NCI-H2196 treated with DMSO at 0.1 percent for 48 hours (cell line): ENCODE data around the gene OCIAD2.
"Not testable (repeated sequence)": the region's sequence is repeated elsewhere in the genome, so short reads cannot be mapped to it uniquely, and the experiment has no call there.

Source experiments
- DNase-seq: peaks from one replicate; lab custom pipeline; 2025; ENCODE audit not compliant: unreplicated experiment; lab: John Stamatoyannopoulos, UW

The OCIAD2 gene

DNA sequence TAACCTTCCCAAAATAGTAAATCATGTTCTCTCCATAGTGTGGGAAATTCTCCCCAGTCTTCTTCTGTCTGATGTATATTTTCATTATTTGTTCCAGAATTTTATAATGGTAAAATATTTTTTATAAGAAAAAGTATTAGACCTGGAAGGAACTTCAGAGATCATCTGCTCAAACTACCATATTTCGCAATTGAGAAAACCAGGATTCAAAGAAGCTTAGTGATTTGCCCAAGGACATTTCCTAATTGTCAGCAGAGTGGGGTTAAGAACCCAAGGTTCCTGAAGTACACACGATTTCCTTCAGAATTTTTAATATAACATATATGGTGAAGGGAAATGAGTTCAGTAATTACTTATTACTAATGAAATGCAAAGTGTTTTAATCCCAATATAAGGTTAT is 51.6 kb downstream of the OCIAD2 start:
- no peak for DNase-seq

DNA sequence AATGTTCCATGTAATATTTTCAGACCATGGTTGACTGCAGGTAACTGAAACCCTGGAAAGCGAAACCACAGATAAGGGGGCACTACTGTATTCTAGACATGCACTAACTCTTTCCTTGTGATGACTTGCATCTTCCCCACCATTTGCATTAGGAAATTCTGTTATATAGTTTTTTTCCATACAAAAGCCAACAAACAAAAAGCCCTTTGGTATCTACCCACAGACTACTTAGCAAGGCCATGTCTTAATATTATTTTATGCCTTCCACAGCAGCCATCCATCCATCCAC is 52.2 kb downstream of the OCIAD2 start:
- DNase-seq, result no peak

DNA sequence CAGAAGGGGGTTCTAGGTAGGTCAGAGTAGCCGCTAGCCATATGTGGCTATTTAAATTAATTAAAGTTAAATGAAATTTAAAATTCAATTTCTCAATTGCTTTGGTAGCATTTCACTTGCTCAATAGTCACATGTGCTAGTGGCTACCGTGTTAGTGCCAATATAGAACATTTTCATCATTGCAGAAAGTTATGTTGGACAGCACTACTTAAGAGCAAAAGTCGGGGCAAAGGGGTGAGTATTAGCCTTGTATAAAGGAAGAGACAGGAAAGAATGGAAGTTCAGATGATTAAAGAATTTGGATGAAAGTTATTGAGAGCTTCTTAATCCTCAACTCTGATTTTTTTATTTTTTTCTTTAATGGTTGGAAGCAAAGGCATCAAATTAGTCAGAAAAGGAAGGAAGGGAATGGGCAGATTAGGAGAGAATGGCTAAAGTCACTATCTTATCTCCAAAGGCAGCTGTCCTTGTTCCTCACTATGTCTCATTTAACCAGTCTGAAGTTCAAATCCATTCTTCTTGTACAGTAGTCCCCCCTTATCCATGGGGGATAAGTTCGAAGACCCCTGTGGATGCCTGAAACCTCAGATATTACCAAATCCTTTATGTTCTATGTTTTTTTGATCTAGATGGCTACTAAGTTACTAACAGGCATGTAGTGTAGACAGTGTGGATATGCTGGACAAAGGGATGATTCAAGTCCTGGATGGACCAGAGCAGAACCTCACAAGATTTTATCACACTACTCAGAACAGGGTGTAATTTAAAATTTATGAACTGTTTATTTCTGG is 52.8 kb downstream of the OCIAD2 start:
- DNase-seq, result no peak

DNA sequence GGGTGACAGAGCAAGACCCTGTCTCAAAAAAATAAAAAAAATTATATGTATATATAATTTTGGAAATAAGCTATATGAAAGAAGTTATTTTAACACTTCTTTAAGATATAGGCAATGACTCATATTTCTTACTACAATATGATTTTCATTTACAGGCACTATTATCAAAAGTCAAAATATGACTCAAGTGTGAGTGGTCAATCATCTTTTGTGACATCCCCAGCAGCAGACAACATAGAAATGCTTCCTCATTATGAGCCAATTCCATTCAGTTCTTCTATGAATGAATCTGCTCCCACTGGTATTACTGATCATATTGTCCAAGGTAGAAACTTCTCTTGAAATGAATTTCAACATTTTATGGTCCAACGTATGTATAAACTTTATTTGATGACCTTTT is 54.9 kb downstream of the OCIAD2 start:
- no peak for DNase-seq

- DNase-seq, result not testable (repeated sequence)
Observed at GRCh38 chr4:48848799-48849198, 57.8 kb downstream of the OCIAD2 start.

- no peak for DNase-seq
Observed at GRCh38 chr4:48844843-48845242, 61.7 kb downstream of the OCIAD2 start.

- no peak for DNase-seq
Observed at GRCh38 chr4:48841045-48841827, 65.3 kb downstream of the OCIAD2 start.

- no peak for DNase-seq
Observed at GRCh38 chr4:48836658-48837057, 69.9 kb downstream of the OCIAD2 start.
